Testis (tissue), 5 donors: ENCODE measurements around the gene OR6K3. TPM values are rescaled to one million over a fixed set of nuclear protein-coding genes. Genes with fewer than 3 reads are reported as not detected.

ENCODE experiments used
- DNase-seq: peaks from one replicate; pipeline ENCODE4 v3.0.0-alpha.2; 2019
- H3K27ac ChIP-seq, 2 donors: fragments of 200-600 bp; sonication (generic); one replicate each; pipeline ENCODE4 v1.5.1; 2019
- H3K27me3 ChIP-seq: fragments of 200-600 bp; sonication (generic); one replicate; pipeline ENCODE4 v1.5.1; 2019
- H3K36me3 ChIP-seq: fragments of 200-600 bp; sonication (generic); one replicate; pipeline ENCODE4 v1.5.1; 2017; ENCODE audit warnings: low read depth; ENCODE audit errors: missing control alignments
- H3K4me1 ChIP-seq: fragments of 200-600 bp; sonication (generic); one replicate; pipeline ENCODE4 v1.5.1; 2019
- H3K4me3 ChIP-seq, 2 donors: fragments of 200-600 bp; sonication (generic); one replicate each; pipeline ENCODE4 v1.5.1; 2017 to 2019
- H3K9me3 ChIP-seq: fragments of 200-600 bp; sonication (generic); one replicate; pipeline ENCODE4 v1.5.1; 2017
- CTCF ChIP-seq, 3 experiments: fragments of 450-650 bp in 2 of 3; fragments of 200-600 bp in 1 of 3; sonication (generic) in 1 of 3; IDR thresholded peaks; one replicate each; pipeline ENCODE4 v1.5.1; 2016 to 2019; ENCODE audit warnings: antibody characterized with exemption in 3 of 3, mild to moderate bottlenecking in 2 of 3, moderate library complexity in 1 of 3
- POLR2A ChIP-seq: fragments of 450-650 bp; IDR thresholded peaks from one replicate; pipeline ENCODE4 v1.6.1; 2017; ENCODE audit warnings: antibody characterized with exemption, mild to moderate bottlenecking, moderate library complexity
- WGBS, 2 donors: methylation state at CpG; one replicate each; pipeline ENCODE4 v1.1.5; 2018; 5-methylcytosine and 5-hydroxymethylcytosine counted together
- intact Hi-C: fragments of 100-400 bp; cut with DNase I; formaldehyde crosslinking; loops from one replicate; pipeline ENCODE4 v1.15.1; 2023; ENCODE audit warnings: low total_unique reads
- long read RNA-seq, 2 donors: transcript quantifications; one replicate each; lab custom pipeline, GENCODE V29; 2026
- polyA plus RNA-seq: library from polyadenylated mRNA; stranded (reverse); fragments of 350-450 nt; fragmentation: Illumina TruSeq; extraction: RNeasy Lipid Tissue Mini Kit (QIAGEN cat#74804); gene quantifications from one replicate; pipeline ENCODE4 v1.2.3, GENCODE V29; 2014; ENCODE audit warnings: low read depth, low replicate concordance; ENCODE audit not compliant: insufficient read depth
- total RNA-seq, 2 donors: library from RNA; depleted of rRNA; stranded (reverse); fragments of >200 nt; gene quantifications; one replicate each; pipeline ENCODE4 v1.2.3, GENCODE V29; 2016

OR6K3 gene
- total RNA-seq (under 1 TPM in 1 of 2 donors, not detected in 1; 0.19 TPM), polyA plus RNA-seq (not detected)
- long read RNA-seq, donor 1: 0 reads
- long read RNA-seq, donor 2: 0 reads

DNA sequence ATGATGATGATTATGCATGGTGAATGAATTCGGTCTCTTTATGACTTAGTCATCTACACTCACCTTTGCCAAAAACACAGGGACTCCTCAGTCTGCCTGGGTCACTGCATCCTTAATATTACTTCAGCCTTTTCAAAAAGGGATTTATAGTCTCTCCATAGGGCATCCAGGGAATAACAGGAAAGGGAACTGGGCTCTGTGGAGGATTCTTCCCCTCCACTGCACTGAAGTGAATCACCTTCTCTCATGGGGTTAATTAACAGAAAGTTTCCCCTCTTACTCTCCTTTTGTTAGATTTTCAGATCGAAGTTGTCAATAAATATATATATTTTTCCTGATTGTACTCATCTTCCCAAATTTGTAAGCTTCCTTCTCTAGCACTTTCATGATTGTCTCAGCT, at the start of gene OR6K3:
Gene OR6K3, minus strand, starts transcription at position 101 of the 400 bp plus-strand sequence. CDS start 2,605 bp downstream, outside the sequence.
- no peak within 1 kb of the TSS for H3K4me3 ChIP-seq
- H3K4me1 ChIP-seq: no peaks in the 10 kb centered on the region
- intact Hi-C loops: no loop called here
- WGBS, 2 donors: 75 to 87% methylated on average over 2 of the region's 2 CpGs
- TF ChIP-seq POLR2A (no peak), CTCF (IDR thresholded peaks at IDR 0.05) (no peak)
- no peak within 1 kb of the TSS for H3K27ac ChIP-seq
- no peaks in the 10 kb centered on the region for H3K9me3 ChIP-seq
- H3K27me3 ChIP-seq: no peaks in the 10 kb centered on the region
- no peak for DNase-seq
- H3K36me3 ChIP-seq: no peaks in the 10 kb centered on the region

DNA sequence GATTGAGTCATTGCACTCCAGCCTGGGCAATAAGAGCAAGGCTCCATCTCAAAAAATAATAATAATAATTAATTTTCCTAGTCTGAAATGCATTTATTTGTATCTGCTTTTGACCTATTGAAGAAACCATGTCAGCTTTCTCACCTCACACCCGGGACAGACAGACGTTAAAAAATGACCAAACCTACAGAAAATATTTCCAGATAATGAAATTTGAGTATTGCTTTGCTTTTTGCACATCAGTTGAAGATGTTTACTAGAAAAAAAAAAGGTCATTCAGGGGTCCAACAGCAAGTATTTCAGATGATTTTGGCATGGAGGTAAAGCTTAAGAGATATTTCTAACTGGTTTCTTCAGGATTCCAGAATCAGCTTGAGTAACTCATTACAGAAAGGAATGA, 33.9 kb upstream of the OR6K3 start, which contains the start of gene OR6K6:
Gene OR6K6, plus strand, starts transcription at position 301 of the 400 bp plus-strand sequence. CDS start 168 bp downstream, outside the sequence.
- H3K4me1 ChIP-seq: no peaks in the 10 kb centered on the region
- intact Hi-C loops: no loop called here
- TF ChIP-seq CTCF (IDR thresholded peaks at IDR 0.05): no peak
- TF ChIP-seq POLR2A: no peak
- no peak within 1 kb of the TSS for H3K4me3 ChIP-seq
- no peak for DNase-seq
- no peak within 1 kb of the TSS for H3K27ac ChIP-seq
- no peaks in the 10 kb centered on the region for H3K36me3 ChIP-seq
- no peaks in the 10 kb centered on the region for H3K27me3 ChIP-seq
- WGBS, 2 donors: 86 to 90% methylated on average over 2 of the region's 2 CpGs
- H3K9me3 ChIP-seq: no peaks in the 10 kb centered on the region

GRCh38 chr1:158752155-158752712, 31.7 kb upstream of the OR6K3 start:
- Histone ChIP-seq H3K4me3 (no peak overlapping the region), H3K9me3 (no peaks in the 10 kb centered on the region), H3K27me3 (no peaks in the 10 kb centered on the region), H3K27ac (no peak overlapping the region), H3K36me3 (no peaks in the 10 kb centered on the region), H3K4me1 (no peaks in the 10 kb centered on the region)
- intact Hi-C loops: no loop called here
- no peak for TF ChIP-seq POLR2A
- TF ChIP-seq CTCF (IDR thresholded peaks at IDR 0.05): no peak
- DNase-seq: no peak
- 93 to 97% methylated on average over 4 to 9 of the region's 9 CpGs for WGBS, 2 donors

- TF ChIP-seq POLR2A: no peak
- no peak for TF ChIP-seq CTCF (IDR thresholded peaks at IDR 0.05)
- Histone ChIP-seq H3K27ac (no peak overlapping the region), H3K4me1 (no peaks in the 10 kb centered on the region), H3K36me3 (no peaks in the 10 kb centered on the region), H3K27me3 (no peaks in the 10 kb centered on the region), H3K9me3 (no peaks in the 10 kb centered on the region), H3K4me3 (no peak overlapping the region)
- intact Hi-C loops: no loop called here
- no peak for DNase-seq
Observed at GRCh38 chr1:158735848-158736247, 15.3 kb upstream of the OR6K3 start.

DNA sequence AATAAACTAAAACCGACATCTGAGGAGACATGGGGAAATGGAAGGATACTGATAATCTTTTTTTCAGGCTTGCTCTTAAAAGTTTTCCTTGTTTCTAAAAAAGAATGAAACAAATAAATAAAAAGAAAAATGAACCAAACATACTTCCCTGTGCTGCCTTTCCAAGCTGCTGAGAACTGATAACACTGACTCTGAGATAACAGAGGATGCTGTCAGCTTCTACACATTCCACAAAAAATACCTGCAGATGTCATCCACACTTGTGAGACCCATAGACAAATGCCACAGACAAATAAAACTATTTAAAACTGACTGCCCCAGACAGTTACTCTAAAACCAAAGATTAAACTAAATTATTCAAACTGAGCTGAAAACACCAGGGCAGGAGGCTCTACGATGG, 12.0 kb upstream of the OR6K3 start:
- Histone ChIP-seq H3K4me1 (no peaks in the 10 kb centered on the region), H3K36me3 (no peaks in the 10 kb centered on the region), H3K4me3 (no peak overlapping the region), H3K27ac (no peak overlapping the region), H3K27me3 (no peaks in the 10 kb centered on the region), H3K9me3 (no peaks in the 10 kb centered on the region)
- intact Hi-C loops: no loop called here
- TF ChIP-seq POLR2A (no peak), CTCF (IDR thresholded peaks at IDR 0.05) (no peak)
- DNase-seq: no peak
- 63 to 77% methylated on average over 2 of the region's 2 CpGs for WGBS, 2 donors
